ENCODE results near the gene DEPP1.

Gene DEPP1

GRCh38 chr10:44965104-44965503 lies 13.5 kb downstream of the DEPP1 start:
- Histone ChIP-seq H2AFZ (ENCODE audit: low read depth, low read length, severe bottlenecking) (no peak overlapping the region), H4K20me1 (ENCODE audit: low read depth, low read length) (no peaks in the 10 kb centered on the region), H3K27ac (ENCODE audit: low read depth, low read length) (no peak overlapping the region), H3K4me2 (ENCODE audit: low read depth, low read length, poor library complexity, severe bottlenecking) (no peak overlapping the region), H3K9me3 (ENCODE audit: insufficient read depth, low read length) (no peaks in the 10 kb centered on the region), H3K36me3 (ENCODE audit: low read length) (no peaks in the 10 kb centered on the region), H3F3A (ENCODE audit: insufficient read depth) (no peaks in the 10 kb centered on the region), H3K27me3 (ENCODE audit: low read length) (no peaks in the 10 kb centered on the region), H3K9me2 (replicated peaks; ENCODE audit: insufficient read depth, low read length) (no peaks in the 10 kb centered on the region), H3K4me3 (ENCODE audit: insufficient read depth, low read length, poor library complexity, severe bottlenecking) (no peak overlapping the region), H3K9ac (ENCODE audit: low read length) (no peak overlapping the region), H3K79me2 (ENCODE audit: insufficient read depth, low read length) (no peaks in the 10 kb centered on the region)
- TF ChIP-seq CTCF (IDR thresholded peaks at IDR 0.05; ENCODE audit: insufficient read depth, low read length, poor library complexity, severe bottlenecking) (no peak), EZH2phosphoT487 (conservative IDR thresholded peaks at IDR 0.05; ENCODE audit: low read length) (no peak)

GRCh38 chr10:44963772-44964633 lies 14.6 kb downstream of the DEPP1 start:
- no peak overlapping the region for H3K4me2 ChIP-seq (ENCODE audit: low read depth, low read length, poor library complexity, severe bottlenecking)
- no peak for TF ChIP-seq CTCF (IDR thresholded peaks at IDR 0.05; ENCODE audit: insufficient read depth, low read length, poor library complexity, severe bottlenecking)
- TF ChIP-seq EZH2phosphoT487 (conservative IDR thresholded peaks at IDR 0.05; ENCODE audit: low read length), result no peak
- H3F3A ChIP-seq (ENCODE audit: insufficient read depth), result no peaks in the 10 kb centered on the region

DNA sequence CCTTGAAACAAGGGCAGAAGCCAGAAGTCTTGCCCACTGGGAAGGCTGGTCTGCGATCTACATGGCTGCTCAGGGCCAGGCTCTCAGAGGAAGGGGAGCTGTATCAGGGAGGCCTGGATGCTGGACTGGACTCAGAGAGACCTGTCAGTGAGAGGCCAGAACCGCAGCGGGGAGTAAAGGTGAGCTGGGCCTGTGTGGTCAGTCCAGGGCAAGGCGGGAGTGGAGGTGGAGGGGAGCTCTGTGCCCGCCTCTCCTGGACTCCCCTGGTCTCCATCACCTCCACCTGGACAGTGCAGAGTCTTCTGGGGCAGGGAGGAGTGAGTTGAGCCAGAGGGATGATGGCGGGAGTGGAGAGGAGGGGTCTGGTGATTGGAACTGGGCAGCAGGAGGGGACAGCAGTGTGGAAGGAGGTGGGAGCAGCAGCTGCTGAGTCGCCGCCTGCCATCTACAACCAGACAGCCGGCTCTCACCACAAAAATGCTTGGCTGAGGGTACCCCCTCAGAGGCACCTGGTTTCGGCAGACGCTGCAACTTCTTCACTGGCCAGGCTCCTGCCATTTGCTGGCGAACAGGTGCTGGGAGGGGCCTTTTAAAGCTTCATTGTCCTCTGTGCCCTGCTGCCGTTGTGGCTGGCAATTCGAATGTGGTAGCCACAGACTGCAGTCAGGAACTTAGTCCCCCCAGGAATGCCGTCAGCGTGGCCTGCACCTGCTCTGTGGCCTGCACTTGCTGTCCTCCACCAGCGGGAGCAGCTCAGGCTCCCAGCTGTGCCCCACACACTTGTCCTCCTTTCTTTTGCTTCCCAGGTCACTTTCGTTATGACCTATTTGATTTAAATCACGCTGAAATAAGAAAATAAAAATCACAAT lies 15.5 kb downstream of the DEPP1 start:
- no peak overlapping the region for H3K27ac ChIP-seq (ENCODE audit: low read depth, low read length)
- no peaks in the 10 kb centered on the region for H3K9me2 ChIP-seq (replicated peaks; ENCODE audit: insufficient read depth, low read length)
- H3F3A ChIP-seq (ENCODE audit: insufficient read depth), result no peaks in the 10 kb centered on the region
- H3K9ac ChIP-seq (ENCODE audit: low read length), result no peak overlapping the region
- TF ChIP-seq EZH2phosphoT487 (conservative IDR thresholded peaks at IDR 0.05; ENCODE audit: low read length), result no peak
- no peak for TF ChIP-seq CTCF (IDR thresholded peaks at IDR 0.05; ENCODE audit: insufficient read depth, low read length, poor library complexity, severe bottlenecking)
- no peaks in the 10 kb centered on the region for H4K20me1 ChIP-seq (ENCODE audit: low read depth, low read length)
- no peak overlapping the region for H2AFZ ChIP-seq (ENCODE audit: low read depth, low read length, severe bottlenecking)
- H3K4me2 ChIP-seq (ENCODE audit: low read depth, low read length, poor library complexity, severe bottlenecking), result no peak overlapping the region
- H3K9me3 ChIP-seq (ENCODE audit: insufficient read depth, low read length), result no peaks in the 10 kb centered on the region
- H3K4me3 ChIP-seq (ENCODE audit: insufficient read depth, low read length, poor library complexity, severe bottlenecking), result no peak overlapping the region
- H3K79me2 ChIP-seq (ENCODE audit: insufficient read depth, low read length), result no peaks in the 10 kb centered on the region
- H3K36me3 ChIP-seq (ENCODE audit: low read length), result no peaks in the 10 kb centered on the region
- H3K27me3 ChIP-seq (ENCODE audit: low read length), result no peaks in the 10 kb centered on the region

More at GRCh38 chr10:44963772-44964633, 14.6 kb downstream of the DEPP1 start:
- no peaks in the 10 kb centered on the region for H3K79me2 ChIP-seq (ENCODE audit: insufficient read depth, low read length)
- H3K36me3 ChIP-seq (ENCODE audit: low read length), result no peaks in the 10 kb centered on the region
- H3K4me3 ChIP-seq (ENCODE audit: insufficient read depth, low read length, poor library complexity, severe bottlenecking), result no peak overlapping the region
- no peak overlapping the region for H3K27ac ChIP-seq (ENCODE audit: low read depth, low read length)
- no peaks in the 10 kb centered on the region for H3K9me3 ChIP-seq (ENCODE audit: insufficient read depth, low read length)
- H2AFZ ChIP-seq (ENCODE audit: low read depth, low read length, severe bottlenecking), result no peak overlapping the region
- H4K20me1 ChIP-seq (ENCODE audit: low read depth, low read length), result no peaks in the 10 kb centered on the region
- no peaks in the 10 kb centered on the region for H3K9me2 ChIP-seq (replicated peaks; ENCODE audit: insufficient read depth, low read length)
- H3K27me3 ChIP-seq (ENCODE audit: low read length), result no peaks in the 10 kb centered on the region
- no peak overlapping the region for H3K9ac ChIP-seq (ENCODE audit: low read length)

Data from SU-DHL-6 (cell line).